ENCODE measurements around the gene GFOD1. TPM values are rescaled to one million over a fixed set of nuclear protein-coding genes. Genes with fewer than 3 reads are reported as not detected.
A peak's percentile ranks its signal among the peaks of the same experiment; 100 is the strongest.
"Not testable (repeated sequence)": the region's sequence is repeated elsewhere in the genome, so short reads cannot be mapped to it uniquely, and the experiment has no call there.

Gene GFOD1
- total and polyA plus RNA-seq, 2 of the 4 experiments (the other 2 are of a cell fraction), result 1.8 to 3.4 TPM

GRCh38 chr6:13444604-13445003 is 42.8 kb downstream of the GFOD1 start:
- no CpG with 5 or more reads among the region's 3 CpGs for WGBS, 2 experiments (ENCODE audit: extremely low coverage in 2 of 2, insufficient read length in 1 of 2)
- Histone ChIP-seq H3K18ac (ENCODE audit: low read depth, low read length) (no peak overlapping the region), H4K20me1 (ENCODE audit: insufficient read depth, low read length) (no peaks in the 10 kb centered on the region), H3K4ac (ENCODE audit: low read depth, low read length) (no peak overlapping the region), H3K14ac (replicated peaks; ENCODE audit: low read depth, low read length) (no peak overlapping the region), H2BK5ac (ENCODE audit: low read depth, low read length, poor library complexity, severe bottlenecking) (no peak overlapping the region), H2BK20ac (ENCODE audit: low read depth, low read length) (no peak overlapping the region), H3K79me1 (ENCODE audit: low read depth in 1 of 2, low read length in 2 of 2) (peaks cover 0 to 6% of the 10 kb centered on the region in 2 experiments; a peak in 1 of 4 replicates), H3K9me1 (ENCODE audit: insufficient read depth, low read length) (no peaks in the 10 kb centered on the region), H3K4me2 (ENCODE audit: low read depth, low read length) (peak overlapping the region; percentile 37; the same call in 1 of the 2 replicates), H4K91ac (ENCODE audit: insufficient read depth, low read depth, low read length) (no peak overlapping the region), H3K4me3 (ENCODE audit: insufficient read depth, low read depth, low read length) (no peak overlapping the region), H3K4me1 (ENCODE audit: control insufficient read depth, insufficient read depth, low read length) (peaks cover 8% of the 10 kb centered on the region), H2AK5ac (ENCODE audit: low read depth, low read length) (no peak overlapping the region), H4K8ac (ENCODE audit: low read depth in 2 of 2, low read length in 2 of 2) (no peak overlapping the region), H3K9me3 (ENCODE audit: control insufficient read depth, insufficient read depth, low read length) (no peaks in the 10 kb centered on the region), H3K27me3 (ENCODE audit: control insufficient read depth, insufficient read depth, low read length) (no peaks in the 10 kb centered on the region), H2AFZ (replicated peaks; ENCODE audit: low read length, poor library complexity) (no peak overlapping the region), H4K5ac (ENCODE audit: low read depth, low read length) (no peak overlapping the region), H3K23ac (ENCODE audit: low read depth, low read length) (no peak overlapping the region), H2BK15ac (ENCODE audit: low read depth, low read length) (no peak overlapping the region), H2BK120ac (ENCODE audit: low read depth, low read length) (no peak overlapping the region), H3K9ac (ENCODE audit: low read depth, low read length) (no peak overlapping the region), H3K36me3 (ENCODE audit: control insufficient read depth, insufficient read depth, low read length) (no peaks in the 10 kb centered on the region), H3K56ac (ENCODE audit: extremely low read depth, insufficient read depth, low read length) (no peak overlapping the region), H2AK9ac (replicated peaks; ENCODE audit: low read depth, low read length, poor library complexity) (no peak overlapping the region), H3K27ac (ENCODE audit: insufficient read depth, low read length) (no peak overlapping the region)
- dilution Hi-C loops (cut with HindIII; ENCODE audit: low sequenced_read_pairs, unreplicated experiment), result no loop called here
- ATAC-seq (ENCODE audit: low read depth), result no peak
- no peak for TF ChIP-seq RCOR1 (IDR thresholded peaks at IDR 0.05; ENCODE audit: insufficient replicate concordance, low read length)
- TF ChIP-seq RAD21 (IDR thresholded peaks at IDR 0.05; ENCODE audit: low read length), result no peak
- TF ChIP-seq MAZ (IDR thresholded peaks at IDR 0.05; ENCODE audit: borderline replicate concordance, low read depth, low read length), result no peak
- TF ChIP-seq ELK1 (IDR thresholded peaks at IDR 0.05; ENCODE audit: borderline replicate concordance, low read depth, low read length), result no peak
- no peak for TF ChIP-seq CHD1 (IDR thresholded peaks at IDR 0.05; ENCODE audit: low read depth, low read length)
- TF ChIP-seq MXI1 (IDR thresholded peaks at IDR 0.05; ENCODE audit: borderline replicate concordance, low read depth, low read length), result no peak
- no peak for TF ChIP-seq BHLHE40 (IDR thresholded peaks at IDR 0.05; ENCODE audit: low read depth, low read length)
- no peak for TF ChIP-seq SMC3 (IDR thresholded peaks at IDR 0.05; ENCODE audit: low read depth, low read length)
- no peak for TF ChIP-seq POLR2A (IDR thresholded peaks at IDR 0.05; ENCODE audit: low read depth, low read length)
- TF ChIP-seq NFE2L2 (IDR thresholded peaks at IDR 0.05; ENCODE audit: low read depth, low read length), result no peak
- intact Hi-C loops (cut with micrococcal nuclease), result no loop called here
- no peak for DNase-seq
- in situ Hi-C loops (cut with MboI; ENCODE audit: low sequenced_read_pairs), result no loop called here
- BruUV-seq (replicated peaks), result no TSS peak
- ChIA-PET CTCF (no interaction called here), POLR2A (ENCODE audit: unreplicated experiment) (no interaction called here)

- H3K4ac ChIP-seq (ENCODE audit: low read depth, low read length); H4K91ac ChIP-seq (ENCODE audit: insufficient read depth, low read depth, low read length); H3K36me3 ChIP-seq (ENCODE audit: control insufficient read depth, insufficient read depth, low read length); POLR2A ChIA-PET (ENCODE audit: unreplicated experiment); ATAC-seq (ENCODE audit: low read depth); H2AFZ ChIP-seq (replicated peaks; ENCODE audit: low read length, poor library complexity); H4K8ac ChIP-seq (ENCODE audit: low read depth in 2 of 2, low read length in 2 of 2); H2BK120ac ChIP-seq (ENCODE audit: low read depth, low read length); H3K23ac ChIP-seq (ENCODE audit: low read depth, low read length); H2AK5ac ChIP-seq (ENCODE audit: low read depth, low read length); H3K4me2 ChIP-seq (ENCODE audit: low read depth, low read length); H3K27me3 ChIP-seq (ENCODE audit: control insufficient read depth, insufficient read depth, low read length); in situ Hi-C loops (cut with MboI; ENCODE audit: low sequenced_read_pairs); H4K20me1 ChIP-seq (ENCODE audit: insufficient read depth, low read length); H3K56ac ChIP-seq (ENCODE audit: extremely low read depth, insufficient read depth, low read length); H3K18ac ChIP-seq (ENCODE audit: low read depth, low read length); H2AK9ac ChIP-seq (replicated peaks; ENCODE audit: low read depth, low read length, poor library complexity); H4K5ac ChIP-seq (ENCODE audit: low read depth, low read length); H3K14ac ChIP-seq (replicated peaks; ENCODE audit: low read depth, low read length); H3K4me1 ChIP-seq (ENCODE audit: control insufficient read depth, insufficient read depth, low read length); H3K9me1 ChIP-seq (ENCODE audit: insufficient read depth, low read length); H3K9me3 ChIP-seq (ENCODE audit: control insufficient read depth, insufficient read depth, low read length); CTCF ChIA-PET; dilution Hi-C loops (cut with HindIII; ENCODE audit: low sequenced_read_pairs, unreplicated experiment); BruUV-seq (replicated peaks); H2BK20ac ChIP-seq (ENCODE audit: low read depth, low read length); H3K27ac ChIP-seq (ENCODE audit: insufficient read depth, low read length); H2BK5ac ChIP-seq (ENCODE audit: low read depth, low read length, poor library complexity, severe bottlenecking); intact Hi-C loops (cut with micrococcal nuclease); DNase-seq; H3K9ac ChIP-seq (ENCODE audit: low read depth, low read length); H3K4me3 ChIP-seq (ENCODE audit: insufficient read depth, low read depth, low read length); H2BK15ac ChIP-seq (ENCODE audit: low read depth, low read length); H3K79me1 ChIP-seq (ENCODE audit: low read depth in 1 of 2, low read length in 2 of 2): not testable (repeated sequence)
- WGBS, 2 experiments (ENCODE audit: extremely low coverage in 2 of 2, insufficient read length in 1 of 2), result no CpG with 5 or more reads among the region's 6 CpGs
Measured at GRCh38 chr6:13443978-13444377, 43.4 kb downstream of the GFOD1 start.
